Endodermal cell (in vitro differentiated cells): ENCODE results near the gene DYNLL1. TPM values are rescaled to one million over a fixed set of nuclear protein-coding genes. Genes with fewer than 3 reads are reported as not detected.

Experiments
- DNase-seq: peaks from one replicate; pipeline ENCODE4 v3.0.0-alpha.2; 2017
- H3K27ac ChIP-seq: 2 replicates; pipeline ENCODE4 v1.5.1; 2013; ENCODE audit warnings: mild to moderate bottlenecking, low read depth, low read length, moderate library complexity
- H3K27me3 ChIP-seq: 2 replicates; pipeline ENCODE4 v1.6.1; 2013; ENCODE audit warnings: mild to moderate bottlenecking, low read length, moderate library complexity; ENCODE audit not compliant: insufficient read depth, control insufficient read depth, poor library complexity, severe bottlenecking
- H3K36me3 ChIP-seq: 2 replicates; pipeline ENCODE4 v1.7.0; 2013; ENCODE audit warnings: mild to moderate bottlenecking, low read length, moderate library complexity; ENCODE audit not compliant: control insufficient read depth, insufficient read depth
- H3K4me1 ChIP-seq: one replicate; pipeline ENCODE4 v1.7.0; 2013; ENCODE audit warnings: low read length; ENCODE audit not compliant: control insufficient read depth, insufficient read depth
- H3K4me3 ChIP-seq: 2 replicates; pipeline ENCODE4 v1.5.1; 2013; ENCODE audit warnings: mild to moderate bottlenecking, low read length, moderate library complexity
- H3K9ac ChIP-seq: 2 replicates; pipeline ENCODE4 v1.6.1; 2013; ENCODE audit warnings: mild to moderate bottlenecking, low read length, moderate library complexity; ENCODE audit not compliant: poor library complexity, severe bottlenecking; ENCODE audit errors: extremely low read depth
- H3K9me3 ChIP-seq: 2 replicates; pipeline ENCODE4 v1.6.1; 2013; ENCODE audit warnings: mild to moderate bottlenecking, low read length, moderate library complexity; ENCODE audit not compliant: control insufficient read depth
- H3K27ac Mint-ChIP-seq: 2 replicates; pipeline ENCODE4 v1.8.0; 2020; ENCODE audit warnings: mixed read lengths
- H3K27me3 Mint-ChIP-seq: 2 replicates; pipeline ENCODE4 v1.8.0; 2021; ENCODE audit warnings: mild to moderate bottlenecking, mixed read lengths; ENCODE audit not compliant: insufficient read depth
- H3K36me3 Mint-ChIP-seq: 2 replicates; pipeline ENCODE4 v1.8.0; 2020; ENCODE audit warnings: low read depth, mixed read lengths
- H3K4me1 Mint-ChIP-seq: 2 replicates; pipeline ENCODE4 v1.8.0; 2020; ENCODE audit warnings: mixed read lengths
- H3K4me3 Mint-ChIP-seq: 2 replicates; pipeline ENCODE4 v1.8.0; 2020; ENCODE audit warnings: mild to moderate bottlenecking, moderate library complexity, mixed read lengths
- H3K9me3 Mint-ChIP-seq: 2 replicates; pipeline ENCODE4 v1.8.0; 2020; ENCODE audit warnings: mild to moderate bottlenecking, mixed read lengths
- CTCF ChIP-seq: fragments of 200-600 bp; sonication (generic); conservative IDR thresholded peaks from 2 replicates; pipeline ENCODE4 v1.5.0; 2021; ENCODE audit warnings: antibody characterized with exemption, mild to moderate bottlenecking
- WGBS, 2 experiments: methylation state at CpG; one replicate each; pipeline versions ENCODE4 v1.1.5 to v1.1.7; 2013; ENCODE audit warnings: missing lambda C conversion rate in 2 of 2, mixed read lengths in 1 of 2; ENCODE audit not compliant: insufficient coverage in 1 of 2, insufficient read length in 1 of 2; 5-methylcytosine and 5-hydroxymethylcytosine counted together
- total RNA-seq, 2 donors: library from RNA; stranded (reverse); fragmentation: NEBNext Ultra II Directional in 1 of 2; extraction: Animal tissue kit (Norgen Biotek cat#: 25700) in 1 of 2; gene quantifications; 2 replicates in 1 of 2; 3 replicates in 1 of 2; pipeline ENCODE4 v1.2.1, GENCODE V29; 2021

Gene DYNLL1
- total RNA-seq, 2 donors from 2014 or later = 326 to 424 TPM

GRCh38 chr12:120534703-120535655 is 39.1 kb downstream of the DYNLL1 start:
- Mint-ChIP-seq H3K4me3 (peak overlapping the region; percentile 93), H3K36me3 (peaks cover 24% of the 10 kb centered on the region), H3K9me3 (peaks cover 1% of the 10 kb centered on the region), H3K4me1 (peaks cover 26% of the 10 kb centered on the region), H3K27me3 (no peaks in the 10 kb centered on the region), H3K27ac (peak overlapping the region; percentile 94)
- Histone ChIP-seq H3K36me3 (peaks cover 37% of the 10 kb centered on the region), H3K4me1 (peaks cover 10% of the 10 kb centered on the region), H3K27me3 (no peaks in the 10 kb centered on the region), H3K9ac (peak overlapping the region; percentile 75), H3K4me3 (peak overlapping the region; percentile 96), H3K9me3 (no peaks in the 10 kb centered on the region), H3K27ac (peak overlapping the region; percentile 22)
- peak; percentile 32 for TF ChIP-seq CTCF
- peak; percentile 85 for DNase-seq
- WGBS, 2 experiments = 1% methylated on average over 23 to 51 of the region's 52 CpGs

- peaks cover 44% of the 10 kb centered on the region for H3K36me3 ChIP-seq
- Mint-ChIP-seq H3K9me3 (peaks cover 1% of the 10 kb centered on the region), H3K36me3 (peaks cover 34% of the 10 kb centered on the region), H3K27ac (peak overlapping the region; percentile 53), H3K4me3 (peak overlapping the region; percentile 93), H3K27me3 (no peaks in the 10 kb centered on the region), H3K4me1 (peaks cover 24% of the 10 kb centered on the region)
- H3K4me1 ChIP-seq = peaks cover 10% of the 10 kb centered on the region
- no peaks in the 10 kb centered on the region for H3K27me3 ChIP-seq
- no peak for TF ChIP-seq CTCF
- 94 to 96% methylated on average over 10 to 13 of the region's 13 CpGs for WGBS, 2 experiments
- DNase-seq = no peak
- H3K4me3 ChIP-seq = peak overlapping the region; percentile 96
- H3K27ac ChIP-seq = no peak overlapping the region
- H3K9me3 ChIP-seq = no peaks in the 10 kb centered on the region
- H3K9ac ChIP-seq = peak overlapping the region; percentile 75
Measured at GRCh38 chr12:120536064-120536791, 40.3 kb downstream of the DYNLL1 start.

- H3K27ac Mint-ChIP-seq = peak overlapping the region; percentile 74
- Histone ChIP-seq H3K4me3 (peak overlapping the region; percentile 55), H3K36me3 (peaks cover 54% of the 10 kb centered on the region), H3K4me1 (peaks cover 10% of the 10 kb centered on the region), H3K27me3 (no peaks in the 10 kb centered on the region), H3K27ac (no peak overlapping the region), H3K9ac (no peak overlapping the region), H3K9me3 (no peaks in the 10 kb centered on the region)
- no peak for DNase-seq
- H3K9me3 Mint-ChIP-seq = peaks cover 1% of the 10 kb centered on the region
- 90 to 95% methylated on average over 2 to 4 of the region's 4 CpGs for WGBS, 2 experiments
- H3K4me1 Mint-ChIP-seq = peaks cover 24% of the 10 kb centered on the region
- H3K4me3 Mint-ChIP-seq = peak overlapping the region; percentile 17
- no peak for TF ChIP-seq CTCF
- peaks cover 44% of the 10 kb centered on the region for H3K36me3 Mint-ChIP-seq
- H3K27me3 Mint-ChIP-seq = no peaks in the 10 kb centered on the region
Measured at GRCh38 chr12:120537856-120538220, 41.9 kb downstream of the DYNLL1 start.
